PFSK-1 (cell line): Measurements from ENCODE around the gene A2ML1.

Experiments
- FOXP2 ChIP-seq: optimal IDR thresholded peaks from 2 replicates; pipeline ENCODE3; 2011; ENCODE audit warnings: borderline replicate concordance, control low read depth, inconsistent platforms; ENCODE audit not compliant: insufficient read depth; ENCODE audit errors: extremely low read length, extremely low read depth
- POLR2AphosphoS5 ChIP-seq: IDR thresholded peaks from 2 replicates; pipeline ENCODE4 v1.6.1; 2012; ENCODE audit warnings: low read depth, mild to moderate bottlenecking, control low read depth, low read length, moderate library complexity
- REST ChIP-seq, 2 experiments: IDR thresholded peaks; 2 replicates each; pipeline versions ENCODE4 v1.6.1 to v1.8.0; 2011 to 2012; ENCODE audit warnings: low read depth in 2 of 2, low read length in 2 of 2, control low read depth in 1 of 2, inconsistent platforms in 1 of 2, mild to moderate bottlenecking in 1 of 2, moderate library complexity in 1 of 2; ENCODE audit not compliant: insufficient read depth in 1 of 2
- SIN3A ChIP-seq: IDR thresholded peaks from 2 replicates; pipeline ENCODE4 v1.6.1; 2012; ENCODE audit warnings: mild to moderate bottlenecking, low read length, moderate library complexity, borderline replicate concordance; ENCODE audit not compliant: insufficient read depth
- TAF1 ChIP-seq: IDR thresholded peaks from 2 replicates; pipeline ENCODE4 v1.6.1; 2012; ENCODE audit warnings: low read length, control low read depth, borderline replicate concordance; ENCODE audit not compliant: insufficient read depth

- TF ChIP-seq TAF1, result no peak
- TF ChIP-seq REST (IDR thresholded peaks at IDR 0.05; ENCODE audit: insufficient read depth in 1 of 2, low read depth in 2 of 2, low read length in 2 of 2), result no peak
- TF ChIP-seq SIN3A, result no peak
- no peak for TF ChIP-seq POLR2AphosphoS5
- TF ChIP-seq FOXP2, result no peak
Observed at GRCh38 chr12:8785499-8785898, 36.9 kb upstream of the A2ML1 start.
